C4-2B (cell line): ENCODE measurements around the gene LAMA2.

Experiments used
- H3K27ac ChIP-seq: fragments of 450-650 bp; 2 replicates; pipeline ENCODE4 v1.5.1; 2017
- CTCF ChIP-seq: fragments of 450-650 bp; conservative IDR thresholded peaks from 2 replicates; pipeline ENCODE4 v1.5.1; 2017; ENCODE audit warnings: mild to moderate bottlenecking
- ZFX ChIP-seq: fragments of 450-650 bp; IDR thresholded peaks from 2 replicates; pipeline ENCODE4 v1.6.1; 2017

The LAMA2 gene

DNA sequence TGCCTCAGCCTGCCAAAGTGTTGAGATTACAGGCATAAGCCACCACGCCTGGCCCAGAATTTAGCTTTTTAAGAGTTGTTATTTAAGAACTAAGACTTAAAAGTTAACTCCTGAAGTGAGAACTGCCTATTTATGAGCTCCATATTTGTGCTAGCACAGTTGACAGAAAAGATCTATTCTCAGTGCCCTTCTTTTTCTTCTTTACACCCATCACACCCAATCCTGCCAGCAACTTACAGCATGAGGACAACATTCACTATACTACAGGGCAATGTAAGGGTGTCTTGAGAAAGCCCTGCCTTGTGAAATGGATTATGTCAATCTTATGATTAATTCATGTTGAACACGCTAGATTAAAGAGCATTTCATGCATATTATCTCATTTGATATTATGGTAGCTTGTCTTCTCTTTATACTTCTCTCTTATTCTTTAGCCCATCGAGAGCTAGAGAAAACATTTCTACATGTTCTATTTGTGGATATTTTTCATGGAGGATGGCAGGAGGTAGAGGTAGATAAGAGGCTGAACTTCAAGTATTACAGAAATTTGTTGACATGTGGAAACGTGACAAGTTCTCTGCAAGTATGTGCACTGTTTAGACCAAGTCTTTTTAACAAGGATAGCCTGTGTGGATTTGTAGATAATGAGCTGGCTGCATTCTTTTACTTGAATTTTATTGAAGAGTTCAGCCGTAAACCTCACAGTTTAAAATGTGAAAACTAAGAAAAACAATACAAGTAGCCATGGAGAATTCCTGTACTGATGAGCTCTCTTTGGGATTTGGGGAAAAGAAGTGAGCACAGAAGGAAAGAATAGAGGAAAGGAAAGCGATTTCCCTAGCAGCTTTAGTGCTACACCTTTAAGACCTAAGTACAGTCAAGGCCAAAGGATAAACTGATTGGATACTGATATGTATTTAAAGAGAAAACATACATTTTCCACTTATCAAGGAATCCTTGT lies 614.8 kb downstream of the LAMA2 start:
- H3K27ac ChIP-seq = no peak overlapping the region
- TF ChIP-seq ZFX (no peak), CTCF (no peak)

DNA sequence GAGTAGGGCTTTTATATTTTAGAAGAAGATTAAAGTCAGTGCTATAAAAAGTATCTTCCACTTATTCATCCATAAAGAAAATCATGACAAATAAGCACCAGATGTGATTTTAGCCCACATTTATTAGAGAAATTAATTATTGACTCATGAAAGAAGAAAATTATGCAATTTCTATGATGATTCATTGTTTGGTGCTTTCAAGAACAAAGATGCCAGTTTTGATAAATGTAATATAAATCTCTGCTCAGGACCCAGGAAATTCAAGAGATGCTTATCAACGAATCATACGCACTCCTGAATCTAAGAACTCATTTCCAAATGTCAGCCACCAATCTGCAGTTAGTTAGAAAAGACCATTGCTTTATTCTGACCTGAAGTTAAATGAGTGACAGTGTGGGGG lies 615.6 kb downstream of the LAMA2 start:
- H3K27ac ChIP-seq = no peak overlapping the region
- TF ChIP-seq CTCF = no peak
- no peak for TF ChIP-seq ZFX

GRCh38 chr6:129498950-129499842 lies 616.3 kb downstream of the LAMA2 start:
- no peak for TF ChIP-seq ZFX
- peak; percentile 72 for TF ChIP-seq CTCF
- H3K27ac ChIP-seq = no peak overlapping the region

GRCh38 chr6:129499843-129500219 lies 616.9 kb downstream of the LAMA2 start:
- H3K27ac ChIP-seq = no peak overlapping the region
- TF ChIP-seq ZFX (no peak), CTCF (no peak)

DNA sequence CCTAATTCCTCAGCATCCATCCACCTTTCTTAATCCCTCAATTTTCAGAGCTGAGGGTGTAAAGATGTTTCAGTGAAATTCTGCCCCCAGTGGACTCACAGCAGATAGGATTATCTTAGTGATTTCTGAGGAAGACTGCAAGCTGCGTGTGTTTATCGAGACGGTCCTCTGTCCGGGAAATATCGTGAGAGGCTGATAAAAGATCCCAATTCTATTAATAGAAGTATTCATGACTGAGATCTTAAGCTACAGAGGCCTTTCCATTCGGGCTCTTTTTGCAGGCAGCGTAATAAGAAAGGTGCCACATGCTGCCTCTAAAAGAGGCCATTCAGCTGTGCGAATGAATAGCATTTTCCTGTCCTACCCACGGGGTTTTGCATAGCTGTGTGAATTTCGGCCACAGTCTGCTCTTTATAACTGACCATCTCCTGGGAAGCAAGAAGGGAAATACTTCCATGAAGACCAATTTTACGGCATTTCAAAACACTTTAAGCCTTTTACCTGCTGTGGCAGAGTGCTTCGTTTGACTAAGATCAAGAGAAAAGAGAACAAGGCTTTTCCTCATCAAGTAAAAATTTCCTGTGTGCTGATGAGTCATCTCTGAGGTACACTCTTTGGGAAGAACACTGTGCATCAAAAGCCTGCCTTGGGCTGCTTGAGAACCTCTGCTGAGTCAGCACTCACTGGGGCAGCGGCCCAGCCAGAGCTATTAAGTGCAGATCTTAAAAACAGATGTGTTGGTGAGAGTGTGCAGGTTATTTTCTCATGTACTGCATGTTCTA lies 618.2 kb downstream of the LAMA2 start:
- peak; percentile 60 for TF ChIP-seq CTCF
- no peak for TF ChIP-seq ZFX
- peak overlapping the region; percentile 38; the same call in 1 of the 2 replicates for H3K27ac ChIP-seq

GRCh38 chr6:129501740-129502660 lies 619.1 kb downstream of the LAMA2 start:
- peak overlapping the region; percentile 38; the same call in 1 of the 2 replicates for H3K27ac ChIP-seq
- TF ChIP-seq ZFX (no peak), CTCF (no peak)
